HG02623 (cell line): ENCODE measurements around the gene SPATS2.
A peak's percentile ranks its signal among the peaks of the same experiment; 100 is the strongest.

Experiments
- ATAC-seq: cut with Tn5 transposase; IDR thresholded peaks from one replicate; pipeline ENCODE4 v1.9.1; 2021; ENCODE audit warnings: moderate library complexity; ENCODE audit not compliant: unreplicated experiment

SPATS2 gene

DNA sequence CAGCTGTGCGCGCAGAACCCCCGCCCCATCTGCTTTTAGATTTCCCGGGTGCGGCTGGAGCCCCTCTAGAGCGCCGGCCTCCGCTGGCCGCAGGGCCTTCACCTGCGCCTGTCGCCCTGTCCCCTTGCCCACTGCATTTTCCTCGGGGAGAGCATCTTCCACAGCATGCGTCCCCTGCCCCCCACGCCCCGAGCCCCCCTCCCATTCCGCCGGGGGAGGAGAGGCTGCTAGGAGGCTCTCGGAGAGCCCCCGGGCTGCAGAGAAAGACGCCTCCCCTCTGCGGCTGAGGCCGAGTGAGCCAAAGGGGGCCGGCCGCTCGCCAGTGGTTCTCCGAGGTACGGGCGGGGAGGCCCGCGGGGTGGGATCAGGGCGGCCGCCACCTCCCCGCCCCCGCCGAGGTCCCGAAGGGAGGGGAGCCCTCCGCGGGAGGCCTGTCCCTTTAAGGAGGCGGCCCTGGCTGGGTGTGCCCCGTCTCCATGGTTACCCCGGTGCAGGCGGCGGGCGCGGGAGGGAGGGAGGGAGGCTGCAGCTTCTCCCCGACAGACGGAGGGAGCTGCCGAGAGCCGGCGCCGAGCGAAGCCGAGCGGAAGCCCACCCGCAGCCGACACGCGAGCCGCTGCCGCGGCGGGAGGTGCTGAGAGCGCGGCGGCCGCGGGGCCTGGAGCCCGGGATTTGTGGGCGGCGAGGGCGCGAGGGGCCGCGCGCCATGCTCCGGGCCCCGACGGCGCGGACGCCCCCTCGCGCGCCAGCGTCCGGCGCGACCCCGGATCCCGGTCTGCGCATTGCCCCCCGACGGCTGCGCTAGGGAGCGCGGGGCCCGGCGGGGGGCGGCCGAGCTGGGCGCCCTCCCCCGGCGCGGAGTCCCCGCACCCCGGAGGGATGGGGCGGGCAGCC lies 171.5 kb downstream of the SPATS2 start, which contains the start of gene KCNH3:
Gene KCNH3 (plus strand): TSS at position 521 of the 894 bp plus-strand sequence. CDS start 387 bp downstream, outside the sequence.
- ATAC-seq, result peak; percentile 57

GRCh38 chr12:49539406-49540228 lies 172.4 kb downstream of the SPATS2 start:
- no peak for ATAC-seq

DNA sequence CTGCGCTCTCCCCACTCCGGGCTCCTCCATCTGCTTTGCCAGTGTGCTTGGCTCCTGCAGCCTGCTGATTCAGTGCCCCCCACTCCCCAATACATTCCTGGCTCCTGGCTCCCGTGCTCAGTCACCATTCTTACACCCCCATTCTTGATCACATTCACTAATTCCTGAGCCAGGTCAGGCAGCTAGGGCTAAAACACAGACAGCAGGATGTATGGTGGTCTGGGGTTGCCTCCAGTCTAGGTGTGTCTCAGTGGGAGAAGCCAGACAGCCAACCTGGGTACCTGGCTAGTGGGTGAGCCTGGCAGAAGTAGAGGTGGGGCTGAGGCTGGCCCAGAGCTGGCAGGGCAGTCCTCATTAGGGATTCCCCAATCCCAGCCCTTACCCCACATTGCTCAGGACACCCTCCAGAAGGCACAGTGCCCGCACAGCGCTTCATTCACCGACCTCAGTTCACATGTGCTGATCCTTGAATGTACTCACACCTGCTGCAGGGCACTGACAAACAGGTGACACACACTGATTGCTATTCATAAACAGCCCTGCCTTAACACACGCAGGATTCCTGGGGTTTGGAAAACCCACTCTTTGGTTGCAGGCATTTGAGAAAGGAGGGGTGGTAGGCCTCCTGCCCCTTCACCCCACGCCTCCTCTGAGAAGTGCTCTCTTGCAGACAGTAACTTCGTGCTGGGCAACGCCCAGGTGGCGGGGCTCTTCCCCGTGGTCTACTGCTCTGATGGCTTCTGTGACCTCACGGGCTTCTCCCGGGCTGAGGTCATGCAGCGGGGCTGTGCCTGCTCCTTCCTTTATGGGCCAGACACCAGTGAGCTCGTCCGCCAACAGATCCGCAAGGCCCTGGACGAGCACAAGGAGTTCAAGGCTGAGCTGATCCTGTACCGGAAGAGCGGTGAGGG lies 173.2 kb downstream of the SPATS2 start:
- ATAC-seq, result no peak

- ATAC-seq, result no peak
These were observed 174.0 kb downstream of the SPATS2 start for GRCh38 chr12:49541140-49541861.

DNA sequence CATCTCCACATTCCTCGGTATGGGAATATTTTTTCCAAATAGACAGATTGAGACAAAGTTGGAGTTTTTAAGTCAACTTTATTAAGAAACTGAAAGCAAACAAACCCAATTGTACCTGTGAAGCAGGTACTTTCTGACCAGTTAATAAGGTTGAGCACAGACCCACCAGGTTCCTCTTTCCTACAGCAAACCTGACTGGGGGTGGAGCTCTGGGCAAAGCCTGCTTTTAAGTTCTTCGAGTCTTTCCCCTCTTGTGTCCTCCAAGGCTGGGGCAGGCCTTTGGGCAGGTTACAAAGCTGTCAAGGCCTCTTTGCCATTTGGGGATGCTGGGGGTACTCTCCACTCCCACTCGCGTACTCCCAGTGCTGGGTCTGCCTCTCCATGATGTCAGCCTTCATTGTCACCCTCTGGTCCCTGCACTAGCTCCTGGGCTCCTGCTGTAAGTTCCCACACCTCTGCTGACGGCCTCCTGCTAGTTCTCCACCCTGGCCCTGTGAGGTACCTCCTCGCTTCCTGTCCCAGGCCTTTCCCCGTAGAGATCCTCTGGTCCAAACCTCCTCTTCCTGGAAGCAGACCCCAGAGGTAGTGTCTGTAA lies 174.7 kb downstream of the SPATS2 start:
- no peak for ATAC-seq

GRCh38 chr12:49542592-49543160 lies 175.4 kb downstream of the SPATS2 start:
- ATAC-seq, result no peak

- no peak for ATAC-seq
These were observed 176.1 kb downstream of the SPATS2 start for GRCh38 chr12:49543221-49543913.

GRCh38 chr12:49543914-49544815 lies 176.9 kb downstream of the SPATS2 start:
- no peak for ATAC-seq

DNA sequence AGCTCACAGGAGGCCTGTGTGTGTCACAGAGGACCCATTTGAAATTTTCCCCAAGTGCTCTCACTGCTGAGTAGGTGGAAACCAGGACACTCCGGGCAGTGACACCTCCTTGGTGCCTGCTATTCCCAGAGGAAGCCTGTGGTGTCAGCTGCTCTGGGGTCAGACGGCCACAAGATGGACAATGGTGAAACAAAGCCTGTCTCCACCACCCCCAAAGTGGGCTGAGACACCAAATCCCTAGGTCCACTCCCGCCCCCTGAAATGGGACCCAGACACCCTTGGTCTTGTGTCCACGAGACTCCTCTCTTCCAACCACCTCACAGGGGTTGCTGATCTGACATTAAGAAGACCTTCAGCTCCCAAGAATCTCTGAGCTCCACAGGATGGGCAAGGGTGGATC lies 178.6 kb downstream of the SPATS2 start:
- ATAC-seq, result no peak

- no peak for ATAC-seq
These were observed 179.2 kb downstream of the SPATS2 start for GRCh38 chr12:49546481-49546880.

DNA sequence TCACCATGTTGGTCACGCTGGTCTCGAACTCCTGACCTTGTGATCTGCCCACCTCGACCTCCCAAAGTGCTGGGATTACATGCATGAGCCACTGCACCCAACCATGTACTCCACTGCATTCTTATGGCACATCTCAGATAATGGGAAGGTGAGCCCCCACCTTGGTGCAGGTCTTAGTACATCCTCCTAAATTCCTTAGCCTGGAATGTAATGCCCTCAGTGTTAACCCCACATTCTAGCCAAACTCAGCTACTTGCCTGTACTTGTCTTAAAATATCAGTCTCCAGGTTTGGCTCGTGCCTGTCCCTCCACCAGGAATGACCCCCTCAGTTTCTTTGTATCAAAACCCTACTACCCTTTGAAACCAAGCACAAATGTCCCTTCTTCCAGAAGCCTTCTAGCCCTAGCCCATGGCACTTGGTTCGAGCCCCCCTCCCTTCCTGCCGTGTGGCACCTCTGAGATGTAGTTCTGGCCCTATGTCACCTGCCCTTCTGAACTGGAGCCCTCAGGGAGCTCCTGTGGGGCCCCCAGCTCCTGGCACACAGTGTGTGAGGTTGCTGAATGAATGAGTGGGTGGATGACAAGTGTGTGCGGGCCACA lies 179.9 kb downstream of the SPATS2 start:
- ATAC-seq, result no peak

DNA sequence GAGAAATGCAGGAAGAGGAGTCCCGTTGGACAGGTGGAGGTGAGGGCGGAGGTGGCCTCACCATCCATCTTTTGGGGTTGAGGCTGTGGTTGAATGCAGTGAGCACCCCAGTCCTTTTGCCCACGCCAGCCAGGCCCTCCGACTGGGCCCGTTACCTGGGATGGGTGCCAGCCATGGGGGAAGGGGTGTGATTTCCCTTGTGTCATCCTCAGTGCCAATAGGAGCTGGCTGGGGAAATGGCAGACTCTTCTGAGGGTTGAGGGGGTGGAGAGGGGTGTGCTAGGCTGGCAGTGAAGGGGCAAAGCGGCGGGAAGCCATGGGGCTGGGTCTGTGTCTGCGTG lies 181.2 kb downstream of the SPATS2 start:
- ATAC-seq, result no peak

- no peak for ATAC-seq
These were observed 181.8 kb downstream of the SPATS2 start for GRCh38 chr12:49548822-49549648.

DNA sequence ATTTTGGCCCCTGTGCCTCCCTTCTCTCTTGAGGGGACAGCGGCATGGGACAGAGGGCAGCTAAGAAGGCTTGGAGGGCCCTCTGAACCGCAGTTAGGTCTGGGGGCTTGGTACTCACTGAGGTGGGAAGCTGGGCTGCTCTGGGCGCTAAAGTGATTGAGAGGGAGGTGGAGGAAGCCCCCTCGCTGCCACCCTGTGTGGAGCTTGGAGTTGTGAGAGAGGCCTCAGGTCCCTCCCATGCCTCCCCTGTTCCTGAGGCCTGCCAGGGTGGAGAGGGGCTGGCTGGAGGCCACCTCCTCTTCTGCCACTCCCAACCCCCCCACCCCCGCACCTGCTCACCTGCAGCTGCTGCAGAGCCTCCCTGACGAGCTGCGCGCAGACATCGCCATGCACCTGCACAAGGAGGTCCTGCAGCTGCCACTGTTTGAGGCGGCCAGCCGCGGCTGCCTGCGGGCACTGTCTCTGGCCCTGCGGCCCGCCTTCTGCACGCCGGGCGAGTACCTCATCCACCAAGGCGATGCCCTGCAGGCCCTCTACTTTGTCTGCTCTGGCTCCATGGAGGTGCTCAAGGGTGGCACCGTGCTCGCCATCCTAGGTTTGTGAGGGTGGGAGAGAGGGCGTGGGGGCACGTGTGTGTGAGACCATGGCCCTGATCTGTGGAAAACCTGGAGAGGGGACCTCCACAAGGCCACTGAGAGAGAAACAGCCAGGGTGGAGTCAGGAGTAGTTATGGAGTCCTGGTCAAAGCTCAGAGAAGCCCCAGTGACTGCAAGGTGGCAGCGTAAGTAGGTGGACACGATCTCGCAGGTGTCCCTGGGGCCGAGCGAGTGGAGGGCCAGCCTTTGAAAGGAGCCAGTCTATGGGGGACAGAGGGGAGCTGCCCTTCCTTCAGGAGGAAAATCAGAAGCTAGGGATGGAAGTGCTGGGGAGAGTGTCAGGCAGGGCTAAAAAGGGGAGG lies 182.8 kb downstream of the SPATS2 start:
- ATAC-seq, result no peak

DNA sequence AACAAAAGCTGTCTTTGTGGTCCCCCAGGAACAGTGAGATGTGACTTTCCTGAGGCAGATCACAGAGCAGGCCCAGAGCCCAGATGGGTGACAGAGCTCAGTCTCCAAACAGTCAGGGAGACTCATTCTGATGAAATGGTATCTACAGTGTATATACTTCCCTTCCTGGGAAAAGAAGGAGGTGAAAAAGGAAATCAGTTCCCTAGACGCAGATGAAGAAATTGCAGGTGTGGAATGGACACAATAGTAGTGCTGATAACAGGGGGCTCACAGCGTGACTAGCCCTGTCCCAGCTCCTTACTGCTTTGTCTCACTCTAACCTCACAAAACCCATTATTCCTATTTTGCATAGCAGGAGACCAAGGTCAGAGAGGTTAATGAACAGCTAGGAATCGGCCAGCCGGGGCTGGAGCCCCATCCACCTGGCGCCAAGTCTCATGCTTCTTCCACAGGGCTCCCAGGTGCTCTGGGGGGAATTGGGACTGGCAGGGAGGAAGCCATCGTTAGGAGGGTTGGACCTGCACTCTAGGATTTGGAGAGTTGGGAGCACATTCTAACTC lies 183.5 kb downstream of the SPATS2 start:
- no peak for ATAC-seq
